GM06990 (cell line): ENCODE results near the gene RAB11FIP4.

Source experiments
- DNase-seq: peaks from one replicate; pipeline ENCODE4 v3.0.0-alpha.2; 2011; ENCODE audit not compliant: insufficient read length; ENCODE audit errors: extremely low read depth
- H3K27me3 ChIP-seq: replicated peaks from 2 replicates; pipeline ENCODE4 v1.6.0; 2011; ENCODE audit warnings: low read length; ENCODE audit not compliant: control insufficient read depth, insufficient read depth
- H3K36me3 ChIP-seq: 2 replicates; pipeline ENCODE4 v1.5.1; 2011; ENCODE audit warnings: low read length; ENCODE audit not compliant: control insufficient read depth, insufficient read depth
- H3K4me3 ChIP-seq: replicated peaks from 2 replicates; pipeline ENCODE4 v1.5.1; 2011; ENCODE audit warnings: low read depth, mild to moderate bottlenecking, control low read depth, low read length
- TF ChIP-seq, protein P1 (sequence below): IDR thresholded peaks from 2 replicates; pipeline ENCODE4 v1.5.1; 2011; ENCODE audit warnings: low read length, control low read depth, mild to moderate bottlenecking, inconsistent platforms; ENCODE audit not compliant: insufficient read depth, poor library complexity, severe bottlenecking

The RAB11FIP4 gene

DNA sequence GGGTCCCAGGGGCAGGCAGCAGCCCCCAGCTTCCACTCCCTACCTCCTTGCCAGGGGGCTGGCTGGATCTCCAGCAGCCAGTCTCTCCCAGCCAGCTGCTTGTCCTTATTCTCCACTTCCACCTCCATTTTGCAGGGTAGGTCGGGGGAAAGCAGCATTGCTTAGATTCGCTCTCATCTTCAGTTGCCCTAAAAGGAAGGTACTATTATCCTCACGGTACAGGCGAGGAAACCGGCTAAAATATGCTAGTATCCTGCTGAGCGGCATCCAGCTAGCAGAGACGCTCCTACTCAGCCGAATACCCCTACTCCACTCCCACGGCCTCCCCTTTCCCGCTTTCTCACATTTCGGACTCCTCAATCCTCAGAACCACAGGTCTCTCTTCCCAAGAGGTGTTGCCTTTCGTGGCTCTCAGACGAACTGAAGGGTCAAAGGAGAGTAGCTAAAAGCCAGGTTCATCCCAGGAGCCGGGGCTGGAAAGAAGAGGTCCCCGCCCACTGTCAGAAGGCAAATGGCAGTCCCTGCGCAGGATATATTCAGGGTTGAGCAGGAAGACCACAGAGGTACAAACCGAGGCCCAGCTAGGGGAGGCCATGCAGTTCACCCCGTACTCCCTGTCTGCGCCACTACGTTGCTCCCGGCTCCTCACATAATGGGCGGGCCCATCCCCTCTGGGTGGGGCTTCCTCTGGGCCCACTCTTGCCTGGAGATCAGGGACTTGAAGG lies 1.7 kb upstream of the RAB11FIP4 start:
- TF ChIP-seq, protein P1, sequence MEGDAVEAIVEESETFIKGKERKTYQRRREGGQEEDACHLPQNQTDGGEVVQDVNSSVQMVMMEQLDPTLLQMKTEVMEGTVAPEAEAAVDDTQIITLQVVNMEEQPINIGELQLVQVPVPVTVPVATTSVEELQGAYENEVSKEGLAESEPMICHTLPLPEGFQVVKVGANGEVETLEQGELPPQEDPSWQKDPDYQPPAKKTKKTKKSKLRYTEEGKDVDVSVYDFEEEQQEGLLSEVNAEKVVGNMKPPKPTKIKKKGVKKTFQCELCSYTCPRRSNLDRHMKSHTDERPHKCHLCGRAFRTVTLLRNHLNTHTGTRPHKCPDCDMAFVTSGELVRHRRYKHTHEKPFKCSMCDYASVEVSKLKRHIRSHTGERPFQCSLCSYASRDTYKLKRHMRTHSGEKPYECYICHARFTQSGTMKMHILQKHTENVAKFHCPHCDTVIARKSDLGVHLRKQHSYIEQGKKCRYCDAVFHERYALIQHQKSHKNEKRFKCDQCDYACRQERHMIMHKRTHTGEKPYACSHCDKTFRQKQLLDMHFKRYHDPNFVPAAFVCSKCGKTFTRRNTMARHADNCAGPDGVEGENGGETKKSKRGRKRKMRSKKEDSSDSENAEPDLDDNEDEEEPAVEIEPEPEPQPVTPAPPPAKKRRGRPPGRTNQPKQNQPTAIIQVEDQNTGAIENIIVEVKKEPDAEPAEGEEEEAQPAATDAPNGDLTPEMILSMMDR = no peak
- DNase-seq = no peak
- H3K4me3 ChIP-seq = no peak overlapping the region

DNA sequence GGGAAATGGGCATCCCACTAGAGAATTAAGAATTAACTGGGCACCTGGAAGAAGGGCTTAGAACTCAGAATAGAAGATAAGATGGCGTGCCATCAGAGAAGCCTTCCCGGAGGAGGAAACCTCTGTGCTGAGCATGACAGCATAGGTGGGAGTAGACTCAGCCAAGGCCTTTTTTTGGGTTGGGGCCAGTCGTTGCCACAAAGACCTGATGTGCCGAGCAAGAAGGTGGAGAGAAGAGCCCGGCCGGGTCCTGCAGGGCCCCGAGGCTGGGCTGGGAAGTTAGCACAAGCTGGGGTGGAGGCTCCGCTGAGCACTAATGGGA lies 1.1 kb upstream of the RAB11FIP4 start:
- no peak overlapping the region for H3K4me3 ChIP-seq
- DNase-seq = no peak
- H3K36me3 ChIP-seq = no peaks in the 10 kb centered on the region
- peaks cover 3% of the 10 kb centered on the region for H3K27me3 ChIP-seq
- TF ChIP-seq, protein P1 = no peak

More for the DNA sequence above, 1.7 kb upstream of the RAB11FIP4 start:
- H3K27me3 ChIP-seq = peaks cover 3% of the 10 kb centered on the region
- H3K36me3 ChIP-seq = no peaks in the 10 kb centered on the region

DNA sequence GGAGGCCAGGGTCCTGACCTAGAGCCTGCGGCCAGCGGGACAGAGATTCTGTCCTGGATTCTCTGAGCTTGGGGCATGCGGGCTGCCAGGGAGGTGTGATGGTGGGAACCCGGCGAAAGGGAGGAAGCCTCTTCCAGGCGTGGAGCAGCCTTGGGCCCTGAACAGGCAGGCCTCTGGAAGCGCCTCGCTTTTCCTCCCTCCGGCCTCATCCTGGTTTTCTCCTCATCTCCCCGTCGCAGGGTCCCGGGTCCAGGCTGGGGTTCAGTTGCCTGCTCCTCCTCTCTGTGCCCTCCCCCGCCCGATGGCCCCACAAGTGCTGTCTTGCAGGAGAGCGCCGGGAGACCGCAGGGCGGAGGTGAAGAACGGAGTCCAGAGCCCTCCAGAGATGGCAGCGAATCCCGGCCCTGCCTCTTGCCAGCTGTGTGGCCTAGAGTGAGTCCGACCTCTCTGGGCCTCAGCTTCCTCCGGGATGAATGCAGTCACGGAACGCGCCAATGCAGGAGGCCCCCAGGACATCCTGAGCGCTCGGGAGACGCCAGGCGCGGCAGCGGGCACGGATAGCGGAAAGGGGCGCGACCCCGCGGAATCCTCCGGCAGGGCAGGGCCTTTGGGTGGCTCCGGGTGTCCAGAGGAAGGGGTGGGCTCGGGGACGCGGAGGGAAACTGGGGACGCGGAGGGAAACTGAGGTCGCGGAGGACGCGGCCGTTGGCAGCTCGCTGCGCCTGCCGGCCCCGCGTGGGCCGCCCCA lies 553 bp upstream of the RAB11FIP4 start:
- H3K27me3 ChIP-seq = peaks cover 3% of the 10 kb centered on the region
- TF ChIP-seq, protein P1 = no peak
- H3K4me3 ChIP-seq = no peak overlapping the region
- no peaks in the 10 kb centered on the region for H3K36me3 ChIP-seq
- DNase-seq = no peak

DNA sequence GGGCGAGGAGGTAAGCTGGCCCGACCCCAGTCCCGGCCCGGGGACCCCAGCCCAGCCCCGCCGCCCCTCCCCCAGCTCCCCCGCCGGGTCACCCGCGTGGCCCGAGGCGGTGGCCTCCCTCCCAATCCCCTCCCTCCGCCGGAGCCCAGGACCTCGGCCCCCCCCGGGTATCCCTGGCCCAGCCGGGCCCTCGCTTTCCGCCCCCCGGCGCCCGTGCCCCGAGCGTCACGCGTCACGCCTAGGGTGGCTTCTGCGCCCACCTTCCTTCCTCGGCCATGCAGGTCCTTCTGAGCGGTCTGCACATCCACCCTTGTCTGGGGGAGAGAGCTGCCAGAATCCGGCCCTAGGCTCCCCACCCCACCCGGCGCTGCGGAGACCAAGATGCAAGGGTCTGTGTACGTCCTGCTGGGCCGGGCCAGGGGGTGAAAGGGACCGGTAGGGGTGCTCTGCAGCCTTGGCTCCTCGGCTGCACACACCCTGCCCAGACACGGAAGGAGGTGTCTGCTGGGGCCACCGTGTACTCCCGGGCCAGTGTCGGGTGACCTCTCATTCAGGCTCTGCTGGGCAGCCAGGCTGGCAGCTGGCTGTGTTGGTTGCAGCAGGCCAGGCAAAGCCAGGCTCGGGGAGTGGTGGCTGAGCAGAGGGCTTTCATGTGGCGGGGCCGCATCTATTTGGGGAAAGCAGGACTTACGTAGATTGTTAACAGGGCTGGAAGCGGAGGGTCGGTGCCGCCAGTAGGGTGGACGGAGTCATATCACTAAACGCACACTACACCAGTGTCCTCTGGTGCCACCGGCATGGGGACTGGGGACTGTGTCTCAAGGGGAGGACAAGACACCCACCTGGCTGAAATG lies 754 bp downstream of the RAB11FIP4 start:
- H3K4me3 ChIP-seq = no peak overlapping the region; the same call in 1 of the 2 replicates
- TF ChIP-seq, protein P1 = no peak

DNA sequence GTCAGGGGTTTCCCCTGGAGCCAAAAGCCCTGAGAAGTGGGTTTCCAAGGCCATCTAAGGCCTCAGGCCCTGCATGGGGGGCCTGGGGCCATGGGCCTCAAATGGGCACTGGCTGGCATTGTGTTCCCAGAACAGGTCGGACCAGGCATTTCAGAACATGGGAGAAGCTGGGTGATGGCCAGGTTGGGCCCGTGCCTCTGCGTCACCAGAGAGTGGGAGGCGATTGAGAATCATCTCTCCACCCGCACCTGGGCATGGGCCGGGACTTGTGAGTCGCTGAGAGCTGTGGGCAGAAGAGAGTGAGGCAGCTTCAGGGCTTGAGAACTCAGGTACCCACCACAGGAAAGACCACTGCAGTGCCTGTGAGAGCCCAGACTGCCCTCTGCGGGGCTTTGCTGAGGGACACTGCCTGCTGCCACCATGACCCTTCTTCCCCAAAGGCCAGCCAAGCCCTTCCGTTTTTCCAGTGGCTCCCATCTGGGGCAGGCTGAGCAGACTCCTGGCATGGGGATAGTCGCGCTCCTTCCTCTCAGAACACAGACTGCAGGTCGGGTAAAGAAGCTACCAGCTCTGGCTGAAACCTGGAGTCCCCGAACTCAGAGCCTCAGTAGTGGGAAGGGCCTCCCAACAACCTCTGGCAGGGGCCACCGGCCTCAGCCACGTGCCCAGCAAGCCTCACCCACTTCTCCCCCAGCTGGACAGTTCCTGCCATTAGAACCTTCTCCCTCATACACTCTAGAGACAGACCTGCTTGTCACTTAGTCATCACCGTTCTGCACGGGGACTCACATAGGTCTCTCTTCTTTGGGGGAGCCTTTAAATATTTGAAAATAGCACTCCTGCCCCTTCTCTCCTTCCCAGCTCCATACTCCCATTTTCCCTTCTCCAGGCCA lies 1.6 kb downstream of the RAB11FIP4 start:
- TF ChIP-seq, protein P1 = no peak
- Histone ChIP-seq H3K4me3 (no peak overlapping the region), H3K36me3 (no peaks in the 10 kb centered on the region), H3K27me3 (peaks cover 3% of the 10 kb centered on the region)
- no peak for DNase-seq

More for the DNA sequence above, 754 bp downstream of the RAB11FIP4 start:
- H3K36me3 ChIP-seq = no peaks in the 10 kb centered on the region
- H3K27me3 ChIP-seq = peaks cover 3% of the 10 kb centered on the region
- no peak for DNase-seq
